IMR-90 (cell line): Measurements from ENCODE around the gene KCTD13. TPM values are rescaled to one million over a fixed set of nuclear protein-coding genes. Genes with fewer than 3 reads are reported as not detected.
A peak's percentile ranks its signal among the peaks of the same experiment; 100 is the strongest.

Experiments used
- ATAC-seq: fragments of 200-7000 bp; cut with Tn5 transposase; 2 replicates; pipeline ENCODE4 v1.9.1; 2020; ENCODE audit warnings: low read depth, mild to moderate bottlenecking, moderate library complexity
- BruUV-seq: library from RNA; stranded (reverse); fragments of 400-500 nt; replicated peaks from 2 replicates; lab custom pipeline; 2021; lab: Mats Ljungman, UMichigan
- CTCF ChIA-PET: fragments of 300-600 bp; formaldehyde crosslinking; extraction: SDS; loops from one replicate; lab custom pipeline; 2021; ENCODE audit warnings: antibody characterized with exemption; lab: Yijun Ruan, JAX
- POLR2A ChIA-PET: fragments of 300-600 bp; sonication (Branson Sonifier 250); formaldehyde crosslinking; loops from one replicate; lab custom pipeline; 2022; ENCODE audit warnings: antibody characterized with exemption; ENCODE audit not compliant: unreplicated experiment; lab: Charles Lee
- DNase-seq: peaks from one replicate; pipeline ENCODE4 v3.0.0; 2013
- H2AFZ ChIP-seq: replicated peaks from 2 replicates; pipeline ENCODE3; 2013; ENCODE audit warnings: low read length, mild to moderate bottlenecking; ENCODE audit not compliant: poor library complexity
- H2AK5ac ChIP-seq: 2 replicates; pipeline ENCODE4 v1.6.1; 2013; ENCODE audit warnings: low read depth, low read length, inconsistent platforms
- H2AK9ac ChIP-seq: replicated peaks from 2 replicates; pipeline ENCODE3; 2013; ENCODE audit warnings: mild to moderate bottlenecking, low read depth, low read length, moderate library complexity; ENCODE audit not compliant: poor library complexity
- H2BK120ac ChIP-seq: 2 replicates; pipeline ENCODE4 v1.6.1; 2013; ENCODE audit warnings: low read depth, low read length, inconsistent platforms
- H2BK15ac ChIP-seq: 3 replicates; pipeline ENCODE4 v1.6.1; 2013; ENCODE audit warnings: low read depth, low read length, inconsistent platforms
- H2BK20ac ChIP-seq: 2 replicates; pipeline ENCODE4 v1.6.1; 2013; ENCODE audit warnings: low read depth, mild to moderate bottlenecking, inconsistent platforms, low read length, moderate library complexity
- H2BK5ac ChIP-seq: 2 replicates; pipeline ENCODE4 v1.6.1; 2013; ENCODE audit warnings: mild to moderate bottlenecking, low read depth, low read length, inconsistent platforms; ENCODE audit not compliant: poor library complexity, severe bottlenecking
- H3K14ac ChIP-seq: replicated peaks from 2 replicates; pipeline ENCODE4 v1.6.1; 2013; ENCODE audit warnings: low read depth, low read length, inconsistent platforms
- H3K18ac ChIP-seq: 2 replicates; pipeline ENCODE4 v1.6.1; 2013; ENCODE audit warnings: low read depth, low read length, control low read depth
- H3K23ac ChIP-seq: 2 replicates; pipeline ENCODE4 v1.6.1; 2013; ENCODE audit warnings: low read depth, low read length, inconsistent platforms
- H3K27ac ChIP-seq: 2 replicates; pipeline ENCODE4 v1.5.1; 2013; ENCODE audit warnings: mild to moderate bottlenecking, control low read depth, low read length; ENCODE audit not compliant: insufficient read depth
- H3K27me3 ChIP-seq: 2 replicates; pipeline ENCODE4 v1.6.1; 2013; ENCODE audit warnings: low read length; ENCODE audit not compliant: control insufficient read depth, insufficient read depth
- H3K36me3 ChIP-seq: 2 replicates; pipeline ENCODE4 v1.6.1; 2013; ENCODE audit warnings: low read length, mixed read lengths; ENCODE audit not compliant: control insufficient read depth, insufficient read depth
- H3K4ac ChIP-seq: 2 replicates; pipeline ENCODE4 v1.6.1; 2013; ENCODE audit warnings: low read depth, low read length, inconsistent platforms
- H3K4me1 ChIP-seq: 2 replicates; pipeline ENCODE4 v1.6.1; 2013; ENCODE audit warnings: low read length, mixed read lengths; ENCODE audit not compliant: control insufficient read depth, insufficient read depth
- H3K4me2 ChIP-seq: 2 replicates; pipeline ENCODE4 v1.6.1; 2013; ENCODE audit warnings: low read depth, mild to moderate bottlenecking, control low read depth, low read length, moderate library complexity
- H3K4me3 ChIP-seq: 2 replicates; pipeline ENCODE4 v1.5.1; 2013; ENCODE audit warnings: low read depth, mild to moderate bottlenecking, control low read depth, low read length, moderate library complexity; ENCODE audit not compliant: insufficient read depth
- H3K56ac ChIP-seq: 2 replicates; pipeline ENCODE4 v1.6.1; 2013; ENCODE audit warnings: low read length, inconsistent platforms; ENCODE audit not compliant: insufficient read depth; ENCODE audit errors: extremely low read depth
- H3K79me1 ChIP-seq, 2 experiments: 2 replicates each; pipeline ENCODE4 v1.6.1; 2013; ENCODE audit warnings: low read length in 2 of 2, inconsistent platforms in 1 of 2, low read depth in 1 of 2
- H3K9ac ChIP-seq: 2 replicates; pipeline ENCODE4 v1.6.1; 2013; ENCODE audit warnings: low read depth, low read length, control low read depth
- H3K9me1 ChIP-seq: 2 replicates; pipeline ENCODE4 v1.6.1; 2013; ENCODE audit warnings: low read length, inconsistent platforms; ENCODE audit not compliant: insufficient read depth
- H3K9me3 ChIP-seq: 2 replicates; pipeline ENCODE4 v1.6.1; 2013; ENCODE audit warnings: low read length; ENCODE audit not compliant: control insufficient read depth, insufficient read depth
- H4K20me1 ChIP-seq: 2 replicates; pipeline ENCODE4 v1.6.1; 2013; ENCODE audit warnings: low read length, inconsistent platforms; ENCODE audit not compliant: insufficient read depth
- H4K5ac ChIP-seq: 2 replicates; pipeline ENCODE4 v1.6.1; 2013; ENCODE audit warnings: mild to moderate bottlenecking, low read depth, low read length, control low read depth
- H4K8ac ChIP-seq, 2 experiments: 2 replicates each; pipeline ENCODE4 v1.6.1; 2013; ENCODE audit warnings: low read depth in 2 of 2, low read length in 2 of 2, control low read depth in 1 of 2, inconsistent platforms in 1 of 2
- H4K91ac ChIP-seq: 2 replicates; pipeline ENCODE4 v1.6.1; 2013; ENCODE audit warnings: low read depth, low read length, inconsistent platforms; ENCODE audit not compliant: insufficient read depth
- BHLHE40 ChIP-seq: fragments of 150-350 bp; IDR thresholded peaks from 2 replicates; pipeline ENCODE4 v1.6.1; 2016; ENCODE audit warnings: mild to moderate bottlenecking, low read depth, low read length
- CHD1 ChIP-seq: IDR thresholded peaks from 2 replicates; pipeline ENCODE4 v1.6.1; 2012; ENCODE audit warnings: low read depth, low read length, improper control_type of control experiment
- CTCF ChIP-seq: conservative IDR thresholded peaks from 2 replicates; pipeline ENCODE4 v1.5.1; 2012; ENCODE audit warnings: mild to moderate bottlenecking, low read depth, low read length, improper control_type of control experiment
- MAZ ChIP-seq: IDR thresholded peaks from 2 replicates; pipeline ENCODE4 v1.6.1; 2012; ENCODE audit warnings: low read depth, mild to moderate bottlenecking, low read length, improper control_type of control experiment, moderate library complexity, borderline replicate concordance
- MXI1 ChIP-seq: IDR thresholded peaks from 2 replicates; pipeline ENCODE4 v1.6.1; 2012; ENCODE audit warnings: low read depth, mild to moderate bottlenecking, low read length, moderate library complexity, borderline replicate concordance
- POLR2A ChIP-seq: IDR thresholded peaks from 2 replicates; pipeline ENCODE4 v1.6.1; 2012; ENCODE audit warnings: mild to moderate bottlenecking, low read depth, low read length
- RAD21 ChIP-seq: IDR thresholded peaks from 2 replicates; pipeline ENCODE4 v1.6.1; 2012; ENCODE audit warnings: low read length, improper control_type of control experiment
- RCOR1 ChIP-seq: IDR thresholded peaks from 2 replicates; pipeline ENCODE4 v1.6.1; 2012; ENCODE audit warnings: mild to moderate bottlenecking, low read length, improper control_type of control experiment; ENCODE audit not compliant: insufficient replicate concordance
- WGBS, 2 experiments: methylation state at CpG; one replicate each; pipeline versions ENCODE4 v1.1.5 to v1.1.7; 2013; ENCODE audit warnings: missing lambda C conversion rate in 2 of 2; ENCODE audit not compliant: insufficient read length in 1 of 2; ENCODE audit errors: extremely low coverage in 2 of 2; 5-methylcytosine and 5-hydroxymethylcytosine counted together
- dilution Hi-C: fragments of 300-500 bp; cut with HindIII; formaldehyde crosslinking; loops from one replicate; pipeline ENCODE4 v1.14.3; 2018; ENCODE audit warnings: low sequenced_read_pairs; ENCODE audit not compliant: unreplicated experiment
- in situ Hi-C: fragments of 300-500 bp; cut with MboI; formaldehyde crosslinking; loops from 3 replicates; pipeline ENCODE4 v1.14.3; 2019; ENCODE audit warnings: low sequenced_read_pairs, inconsistent platforms, mixed read lengths
- intact Hi-C: fragments of 100-400 bp; cut with micrococcal nuclease; formaldehyde crosslinking; loops from 2 replicates; pipeline ENCODE4 v1.10.0; 2022
- polyA plus RNA-seq, 3 experiments: library from polyadenylated mRNA; depleted of rRNA; stranded (reverse); fragments of >200 nt; gene quantifications; 2 replicates each; pipeline ENCODE4 v1.2.3, GENCODE V29; 2012; ENCODE audit warnings: low replicate concordance in 1 of 3
- total RNA-seq: library from RNA; depleted of rRNA; stranded (reverse); fragments of >200 nt; gene quantifications from 2 replicates; pipeline ENCODE4 v1.2.3, GENCODE V29; 2012
- TF ChIP-seq, protein P1 (sequence below): fragments of 150-350 bp; IDR thresholded peaks from 2 replicates; pipeline ENCODE4 v1.6.1; 2017; ENCODE audit warnings: mild to moderate bottlenecking, antibody characterized with exemption, low read length, low read depth

The KCTD13 gene
- total and polyA plus RNA-seq, 2 of the 4 experiments (the other 2 are of a cell fraction) = 4.1 to 20.7 TPM

GRCh38 chr16:29961479-29962343, 35.7 kb upstream of the KCTD13 start, which contains the start of gene TMEM219:
TSS of gene TMEM219 (plus strand) at chr16:29962079. CDS start at chr16:29963144, 1,065 bp downstream.
- Histone ChIP-seq H3K36me3 (peaks cover 2% of the 10 kb centered on the region; the same call in 1 of the 2 replicates), H2AFZ (peak within 1 kb of the TSS; percentile 98), H3K14ac (peak within 1 kb of the TSS; percentile 98), H2BK120ac (peak within 1 kb of the TSS; percentile 74), H4K20me1 (no peaks in the 10 kb centered on the region), H2AK9ac (peak within 1 kb of the TSS; percentile 99), H3K4ac (peak within 1 kb of the TSS; percentile 85), H3K23ac (peak within 1 kb of the TSS; percentile 98), H3K27me3 (no peaks in the 10 kb centered on the region), H3K4me2 (peak within 1 kb of the TSS; percentile 98), H3K9me1 (peaks cover 5% of the 10 kb centered on the region; the same call in 1 of the 2 replicates), H3K4me1 (peaks cover 8% of the 10 kb centered on the region), H3K18ac (peak within 1 kb of the TSS; percentile 79), H3K4me3 (peak within 1 kb of the TSS; percentile 55), H2BK20ac (peak within 1 kb of the TSS; percentile 38; the same call in 1 of the 2 replicates), H3K56ac (peak within 1 kb of the TSS; percentile 92), H4K5ac (peak within 1 kb of the TSS; percentile 95), H2BK5ac (peak within 1 kb of the TSS; percentile 77), H3K79me1 (peaks cover 12 to 25% of the 10 kb centered on the region in 2 experiments; a peak in 3 of 4 replicates), H3K9ac (peak within 1 kb of the TSS; percentile 94), H3K27ac (peak within 1 kb of the TSS; percentile 81), H2BK15ac (peak within 1 kb of the TSS; percentile 58), H4K91ac (peak within 1 kb of the TSS; percentile 82), H2AK5ac (peak within 1 kb of the TSS; percentile 93), H4K8ac (peak within 1 kb of the TSS; percentile 88 to 96), H3K9me3 (no peaks in the 10 kb centered on the region)
- DNase-seq = peak; percentile 83
- intact Hi-C loops = loop anchor here (1.0 kb wide), 1 partner anchor 17 kb away; no protein-coding TSS in a partner anchor
- CTCF ChIA-PET = interaction anchor here (0.8 kb wide), 1 partner anchor 12 kb away, joined by 3 read pairs; the partner anchor contains the start of gene TAOK2
- in situ Hi-C loops = no loop called here
- dilution Hi-C loops = no loop called here
- POLR2A ChIA-PET = interaction anchor here (1.2 to 2.0 kb wide), 2 partner anchors 12 to 18 kb away, joined by 5 to 8 read pairs; partner anchors contain the start of gene TAOK2
- TF ChIP-seq RAD21 = 0 out of 2 replicates have a peak, but pooled peaks have one; percentile 15
- peak; percentile 99 for TF ChIP-seq MAZ
- no peak for TF ChIP-seq RCOR1
- TF ChIP-seq CTCF = peak; percentile 32; the same call in 1 of the 2 replicates
- peak; percentile 38; the same call in 1 of the 2 replicates for TF ChIP-seq MXI1
- TF ChIP-seq CHD1 = no peak
- peak; percentile 48 for TF ChIP-seq POLR2A
- TF ChIP-seq, protein P1, sequence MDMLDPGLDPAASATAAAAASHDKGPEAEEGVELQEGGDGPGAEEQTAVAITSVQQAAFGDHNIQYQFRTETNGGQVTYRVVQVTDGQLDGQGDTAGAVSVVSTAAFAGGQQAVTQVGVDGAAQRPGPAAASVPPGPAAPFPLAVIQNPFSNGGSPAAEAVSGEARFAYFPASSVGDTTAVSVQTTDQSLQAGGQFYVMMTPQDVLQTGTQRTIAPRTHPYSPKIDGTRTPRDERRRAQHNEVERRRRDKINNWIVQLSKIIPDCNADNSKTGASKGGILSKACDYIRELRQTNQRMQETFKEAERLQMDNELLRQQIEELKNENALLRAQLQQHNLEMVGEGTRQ = peak; percentile 58
- peak; percentile 78 for TF ChIP-seq BHLHE40
- peak; percentile 98 for ATAC-seq
- WGBS, 2 experiments = 0% methylated on average over 29 of the region's 75 CpGs; no CpG with 5 or more reads in 1 of the 2 experiments
- BruUV-seq = no TSS peak
